ENCODE measurements around the gene CASR. TPM values are rescaled to one million over a fixed set of nuclear protein-coding genes. Genes with fewer than 3 reads are reported as not detected.

The CASR gene
- total RNA-seq, 1 experiment from 2014 or later = not detected

DNA sequence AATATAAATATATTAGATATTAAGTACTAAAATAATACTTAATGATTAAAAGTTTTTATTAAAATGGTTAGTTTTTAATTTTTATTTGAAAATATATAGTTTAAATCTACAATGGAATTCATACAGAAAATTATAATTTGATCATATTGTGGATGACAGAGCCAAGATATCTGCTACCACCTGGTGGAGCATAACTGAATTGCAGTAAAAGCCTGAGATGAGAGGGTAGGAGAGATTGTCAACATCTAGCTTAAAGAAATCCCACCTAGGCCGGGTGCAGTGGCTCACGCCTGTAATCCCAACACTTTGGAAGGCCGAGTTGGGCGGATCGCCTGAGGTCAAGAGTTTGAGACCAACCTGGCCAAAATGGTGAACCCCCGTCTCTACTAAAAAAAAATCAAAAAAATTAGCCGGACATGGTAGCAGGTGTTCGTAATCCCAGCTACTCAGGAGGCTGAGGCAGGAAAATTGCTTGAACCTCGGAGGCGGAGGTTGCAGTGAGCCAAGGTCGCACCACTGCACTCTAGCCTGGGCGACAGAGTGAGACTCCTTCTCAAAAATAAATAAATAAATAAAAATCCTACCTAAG, 116.5 kb downstream of the CASR start:
- ChIA-PET POLR2A (no interaction called here), CTCF (no interaction called here)
- Histone ChIP-seq H3K4me1 (no peaks in the 10 kb centered on the region), H3K27me3 (replicated peaks; ENCODE audit: control insufficient read depth, insufficient read depth, low read length) (no peaks in the 10 kb centered on the region), H3K9me3 (no peaks in the 10 kb centered on the region), H3K36me3 (ENCODE audit: control insufficient read depth, insufficient read depth, low read length) (no peaks in the 10 kb centered on the region), H3K4me3 (ENCODE audit: low read depth, low read length) (no peak overlapping the region)
- DNase-seq = peak in 1 of 2 experiments; percentile 34
- Mint-ChIP-seq H3K9me3 (ENCODE audit: unreplicated experiment) (peaks cover 10% of the 10 kb centered on the region), H3K36me3 (ENCODE audit: insufficient read depth, unreplicated experiment) (no peaks in the 10 kb centered on the region), H3K27me3 (ENCODE audit: insufficient read depth, unreplicated experiment) (no peaks in the 10 kb centered on the region), H3K27ac (ENCODE audit: unreplicated experiment) (no peak overlapping the region), H3K4me3 (ENCODE audit: unreplicated experiment) (no peak overlapping the region), H3K4me1 (ENCODE audit: low read depth, unreplicated experiment) (no peaks in the 10 kb centered on the region)
- TF ChIP-seq CTCF (IDR thresholded peaks at IDR 0.05; ENCODE audit: insufficient read depth in 1 of 2, low read depth in 1 of 2, low read length in 1 of 2, severe bottlenecking in 1 of 2, unreplicated experiment in 1 of 2) = peak; percentile 51 to 58
- intact Hi-C loops (cut with micrococcal nuclease; ENCODE audit: unreplicated experiment) = loop anchor here (5.0 kb wide), 1 partner anchor 198 kb away; no protein-coding TSS in a partner anchor
- BruUV-seq (replicated peaks) = no TSS peak

DNA sequence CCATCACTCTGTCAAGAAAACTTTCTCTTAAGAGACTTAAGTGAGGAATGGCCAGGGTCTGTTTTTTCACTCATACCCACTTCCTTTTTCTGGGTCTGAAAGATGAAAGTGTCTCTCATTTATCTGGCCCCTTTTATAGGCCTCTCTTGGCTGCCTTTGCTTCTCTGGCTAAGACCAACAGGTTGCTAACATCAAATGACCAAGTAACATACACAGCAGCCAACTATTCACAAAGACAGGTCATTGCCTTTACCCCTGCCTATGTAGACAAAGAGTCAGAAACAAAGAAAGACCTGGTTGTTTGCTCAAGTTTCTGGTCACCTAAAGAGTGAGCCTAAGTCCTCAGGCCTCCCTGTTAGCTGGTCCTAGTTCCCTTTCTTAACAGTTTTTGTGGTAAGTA, 117.6 kb downstream of the CASR start:
- Mint-ChIP-seq H3K27ac (ENCODE audit: unreplicated experiment) (no peak overlapping the region), H3K27me3 (ENCODE audit: insufficient read depth, unreplicated experiment) (no peaks in the 10 kb centered on the region), H3K9me3 (ENCODE audit: unreplicated experiment) (peaks cover 10% of the 10 kb centered on the region), H3K4me3 (ENCODE audit: unreplicated experiment) (no peak overlapping the region), H3K36me3 (ENCODE audit: insufficient read depth, unreplicated experiment) (no peaks in the 10 kb centered on the region), H3K4me1 (ENCODE audit: low read depth, unreplicated experiment) (no peaks in the 10 kb centered on the region)
- Histone ChIP-seq H3K4me1 (0 out of 2 replicates have a peak, but pooled peaks cover 2% of the 10 kb centered on the region), H3K36me3 (ENCODE audit: control insufficient read depth, insufficient read depth, low read length) (no peaks in the 10 kb centered on the region), H3K4me3 (ENCODE audit: low read depth, low read length) (no peak overlapping the region), H3K27me3 (replicated peaks; ENCODE audit: control insufficient read depth, insufficient read depth, low read length) (no peaks in the 10 kb centered on the region), H3K9me3 (no peaks in the 10 kb centered on the region)
- no TSS peak for BruUV-seq (replicated peaks)
- intact Hi-C loops (cut with micrococcal nuclease; ENCODE audit: unreplicated experiment) = loop anchor here (5.0 kb wide), 1 partner anchor 199 kb away; no protein-coding TSS in a partner anchor
- TF ChIP-seq CTCF (IDR thresholded peaks at IDR 0.05; ENCODE audit: insufficient read depth in 1 of 2, low read depth in 1 of 2, low read length in 1 of 2, severe bottlenecking in 1 of 2, unreplicated experiment in 1 of 2) = no peak
- POLR2A ChIA-PET = no interaction called here
- CTCF ChIA-PET = no interaction called here
- DNase-seq = no peak

GRCh38 chr3:122305818-122306621, 122.6 kb downstream of the CASR start:
- H3K36me3 ChIP-seq (ENCODE audit: control insufficient read depth, insufficient read depth, low read length) = no peaks in the 10 kb centered on the region
- no peak overlapping the region for H3K27ac Mint-ChIP-seq (ENCODE audit: unreplicated experiment)
- no peaks in the 10 kb centered on the region for H3K9me3 Mint-ChIP-seq (ENCODE audit: unreplicated experiment)
- no peaks in the 10 kb centered on the region for H3K4me1 Mint-ChIP-seq (ENCODE audit: low read depth, unreplicated experiment)
- ChIA-PET CTCF (interaction anchor here (0.7 to 2.7 kb wide), 13 partner anchors 13 to 759 kb away, joined by 3 to 28 read pairs (median 4); partner anchors contain the start of genes FAM162A, MIX23 and WDR5B), POLR2A (interaction anchor here (0.9 kb wide), 1 partner anchor 78 kb away, joined by 6 read pairs; the partner anchor contains the start of gene FAM162A)
- intact Hi-C loops (cut with micrococcal nuclease; ENCODE audit: unreplicated experiment) = loop anchor here (1.0 to 2.0 kb wide), 3 partner anchors 50 to 759 kb away; partner anchors contain the start of gene FAM162A
- no peaks in the 10 kb centered on the region for H3K27me3 ChIP-seq (replicated peaks; ENCODE audit: control insufficient read depth, insufficient read depth, low read length)
- no peaks in the 10 kb centered on the region for H3K9me3 ChIP-seq
- H3K36me3 Mint-ChIP-seq (ENCODE audit: insufficient read depth, unreplicated experiment) = no peaks in the 10 kb centered on the region
- peak overlapping the region; percentile 19 for H3K4me3 Mint-ChIP-seq (ENCODE audit: unreplicated experiment)
- DNase-seq = peak; percentile 43 to 48
- 0 out of 2 replicates have a peak, but pooled peaks cover 2% of the 10 kb centered on the region for H3K4me1 ChIP-seq
- BruUV-seq (replicated peaks) = no TSS peak
- no peak overlapping the region for H3K4me3 ChIP-seq (ENCODE audit: low read depth, low read length)
- peak in 1 of 2 experiments; percentile 54 for TF ChIP-seq CTCF (IDR thresholded peaks at IDR 0.05; ENCODE audit: insufficient read depth in 1 of 2, low read depth in 1 of 2, low read length in 1 of 2, severe bottlenecking in 1 of 2, unreplicated experiment in 1 of 2)
- no peaks in the 10 kb centered on the region for H3K27me3 Mint-ChIP-seq (ENCODE audit: insufficient read depth, unreplicated experiment)

All from Caco-2 (cell line).